SK-N-SH treated with all-trans-retinoic acid at 6 μM for 48 hours (cell line): Measurements from ENCODE around the gene GRM5.

Experiments
- ATAC-seq: fragments of 200-7000 bp; cut with Tn5 transposase; 3 replicates; pipeline ENCODE4 v1.9.1; 2020; ENCODE audit warnings: mild to moderate bottlenecking, moderate library complexity
- BACH2 ChIP-seq: fragments of 250-450 bp; sonication (Bioruptor Pico); IDR thresholded peaks from 2 replicates; pipeline ENCODE4 v1.9.0; 2021; ENCODE audit warnings: mild to moderate bottlenecking, borderline replicate concordance
- CREB5 ChIP-seq: fragments of 250-450 bp; sonication (Bioruptor Pico); IDR thresholded peaks from 2 replicates; pipeline ENCODE4 v1.5.1; 2020; ENCODE audit warnings: low read depth, mild to moderate bottlenecking, moderate library complexity
- CSDC2 ChIP-seq: fragments of 250-450 bp; sonication (Bioruptor Pico); IDR thresholded peaks from 2 replicates; pipeline ENCODE4 v1.5.0; 2020; ENCODE audit warnings: mild to moderate bottlenecking, moderate library complexity
- CSRNP3 ChIP-seq: fragments of 250-450 bp; sonication (Bioruptor Pico); IDR thresholded peaks from 2 replicates; pipeline ENCODE4 v1.5.1; 2021; ENCODE audit warnings: mild to moderate bottlenecking, moderate library complexity
- ISL1 ChIP-seq: fragments of 250-450 bp; sonication (Bioruptor Pico); IDR thresholded peaks from 2 replicates; pipeline ENCODE4 v2.1.2; 2022; ENCODE audit warnings: mild to moderate bottlenecking, moderate library complexity
- RARB ChIP-seq: fragments of 250-450 bp; sonication (Bioruptor Pico); IDR thresholded peaks from 2 replicates; pipeline ENCODE4 v1.8.0; 2021; ENCODE audit warnings: mild to moderate bottlenecking, moderate library complexity
- SNAI2 ChIP-seq: fragments of 250-450 bp; sonication (Bioruptor Pico); IDR thresholded peaks from 2 replicates; pipeline ENCODE4 v1.5.0; 2020; ENCODE audit warnings: mild to moderate bottlenecking, moderate library complexity
- TOX ChIP-seq: fragments of 250-450 bp; sonication (Bioruptor Pico); IDR thresholded peaks from 2 replicates; pipeline ENCODE4 v1.8.0; 2021; ENCODE audit warnings: mild to moderate bottlenecking, moderate library complexity, borderline replicate concordance
- ZC3H10 ChIP-seq: fragments of 250-450 bp; sonication (Bioruptor Pico); IDR thresholded peaks from 2 replicates; pipeline ENCODE4 v1.5.1; 2021; ENCODE audit warnings: mild to moderate bottlenecking, moderate library complexity
- ZFP3 ChIP-seq: fragments of 250-450 bp; sonication (Bioruptor Pico); IDR thresholded peaks from 2 replicates; pipeline ENCODE4 v1.5.0; 2020; ENCODE audit warnings: mild to moderate bottlenecking, moderate library complexity
- ZFP30 ChIP-seq: fragments of 450-650 bp; formaldehyde crosslinking; IDR thresholded peaks from 2 replicates; pipeline ENCODE4 v1.5.0; 2022; ENCODE audit warnings: mild to moderate bottlenecking, moderate library complexity
- ZNF565 ChIP-seq: fragments of 450-650 bp; formaldehyde crosslinking; conservative IDR thresholded peaks from 2 replicates; pipeline ENCODE4 v1.5.0; 2020; ENCODE audit warnings: low read depth, mild to moderate bottlenecking, moderate library complexity
- ZNF70 ChIP-seq: fragments of 450-650 bp; formaldehyde crosslinking; IDR thresholded peaks from 2 replicates; pipeline ENCODE4 v1.5.0; 2020; ENCODE audit warnings: mild to moderate bottlenecking, moderate library complexity
- ZNF8 ChIP-seq: fragments of 450-650 bp; formaldehyde crosslinking; IDR thresholded peaks from 2 replicates; pipeline ENCODE4 v1.5.0; 2020; ENCODE audit warnings: mild to moderate bottlenecking, moderate library complexity
- TF ChIP-seq, protein P1 (sequence below): fragments of 250-450 bp; sonication (Bioruptor Pico); IDR thresholded peaks from 2 replicates; pipeline ENCODE4 v1.8.0; 2020; ENCODE audit warnings: mild to moderate bottlenecking, moderate library complexity, borderline replicate concordance
- TF ChIP-seq, protein P2 (sequence below): fragments of 250-450 bp; sonication (Bioruptor Pico); IDR thresholded peaks from 2 replicates; pipeline ENCODE4 v1.5.0; 2020; ENCODE audit warnings: mild to moderate bottlenecking, moderate library complexity
- TF ChIP-seq, protein P3 (sequence below): fragments of 250-450 bp; sonication (Bioruptor Pico); IDR thresholded peaks from 2 replicates; pipeline ENCODE4 v1.8.0; 2021; ENCODE audit warnings: low read depth, mild to moderate bottlenecking, moderate library complexity, borderline replicate concordance

GRM5 gene

DNA sequence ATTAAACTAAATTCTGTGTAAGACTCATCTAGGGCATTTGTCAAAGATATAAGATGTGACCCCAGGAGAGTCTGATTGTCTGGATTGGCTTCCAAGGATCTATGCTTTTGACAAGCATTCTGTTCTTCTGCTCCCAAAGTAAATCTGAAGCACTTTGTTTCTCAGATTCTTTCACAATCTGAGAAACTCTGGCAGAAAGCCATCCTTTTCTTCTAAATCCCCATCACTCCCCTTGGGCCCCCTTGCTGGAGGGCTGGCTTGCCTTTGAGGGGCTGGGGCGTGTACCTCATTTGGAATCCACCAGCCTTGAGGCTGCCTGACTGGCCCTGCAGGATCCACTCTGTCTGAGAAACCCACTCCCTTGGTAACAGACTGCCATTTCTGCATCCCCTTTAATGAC is 554.8 kb downstream of the GRM5 start:
- TF ChIP-seq, protein P1, sequence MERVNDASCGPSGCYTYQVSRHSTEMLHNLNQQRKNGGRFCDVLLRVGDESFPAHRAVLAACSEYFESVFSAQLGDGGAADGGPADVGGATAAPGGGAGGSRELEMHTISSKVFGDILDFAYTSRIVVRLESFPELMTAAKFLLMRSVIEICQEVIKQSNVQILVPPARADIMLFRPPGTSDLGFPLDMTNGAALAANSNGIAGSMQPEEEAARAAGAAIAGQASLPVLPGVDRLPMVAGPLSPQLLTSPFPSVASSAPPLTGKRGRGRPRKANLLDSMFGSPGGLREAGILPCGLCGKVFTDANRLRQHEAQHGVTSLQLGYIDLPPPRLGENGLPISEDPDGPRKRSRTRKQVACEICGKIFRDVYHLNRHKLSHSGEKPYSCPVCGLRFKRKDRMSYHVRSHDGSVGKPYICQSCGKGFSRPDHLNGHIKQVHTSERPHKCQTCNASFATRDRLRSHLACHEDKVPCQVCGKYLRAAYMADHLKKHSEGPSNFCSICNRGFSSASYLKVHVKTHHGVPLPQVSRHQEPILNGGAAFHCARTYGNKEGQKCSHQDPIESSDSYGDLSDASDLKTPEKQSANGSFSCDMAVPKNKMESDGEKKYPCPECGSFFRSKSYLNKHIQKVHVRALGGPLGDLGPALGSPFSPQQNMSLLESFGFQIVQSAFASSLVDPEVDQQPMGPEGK: no peak
- TF ChIP-seq TOX (CRISPR knock-in tag): no peak
- no peak for TF ChIP-seq BACH2 (CRISPR knock-in tag)
- TF ChIP-seq ZFP3 (CRISPR knock-in tag): no peak
- TF ChIP-seq ZNF8 (CRISPR knock-in tag): no peak
- no peak for TF ChIP-seq SNAI2 (CRISPR knock-in tag)
- TF ChIP-seq, all 23 proteins: peak for 0

GRCh38 chr11:88508759-88509581 is 556.8 kb downstream of the GRM5 start:
- ATAC-seq: peak; percentile 47

More for the DNA sequence above, 554.8 kb downstream of the GRM5 start:
- ATAC-seq: no peak

DNA sequence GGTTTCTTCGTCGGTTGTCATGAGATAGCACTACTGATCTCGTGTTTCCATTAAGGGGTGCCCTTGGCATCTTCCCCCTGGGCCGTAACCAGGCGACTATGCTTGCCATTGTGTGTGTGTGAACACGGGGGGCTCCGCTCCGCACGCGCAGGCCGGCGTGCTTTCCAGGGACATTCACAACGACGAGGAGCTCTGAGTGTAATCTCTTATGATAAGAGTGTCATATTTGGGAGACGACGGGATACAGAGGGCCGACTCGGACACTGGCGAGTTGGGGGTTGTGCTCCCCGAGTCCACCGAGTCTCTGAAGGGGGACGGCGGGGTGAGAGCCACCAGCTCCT is 557.4 kb downstream of the GRM5 start:
- TF ChIP-seq, protein P2, sequence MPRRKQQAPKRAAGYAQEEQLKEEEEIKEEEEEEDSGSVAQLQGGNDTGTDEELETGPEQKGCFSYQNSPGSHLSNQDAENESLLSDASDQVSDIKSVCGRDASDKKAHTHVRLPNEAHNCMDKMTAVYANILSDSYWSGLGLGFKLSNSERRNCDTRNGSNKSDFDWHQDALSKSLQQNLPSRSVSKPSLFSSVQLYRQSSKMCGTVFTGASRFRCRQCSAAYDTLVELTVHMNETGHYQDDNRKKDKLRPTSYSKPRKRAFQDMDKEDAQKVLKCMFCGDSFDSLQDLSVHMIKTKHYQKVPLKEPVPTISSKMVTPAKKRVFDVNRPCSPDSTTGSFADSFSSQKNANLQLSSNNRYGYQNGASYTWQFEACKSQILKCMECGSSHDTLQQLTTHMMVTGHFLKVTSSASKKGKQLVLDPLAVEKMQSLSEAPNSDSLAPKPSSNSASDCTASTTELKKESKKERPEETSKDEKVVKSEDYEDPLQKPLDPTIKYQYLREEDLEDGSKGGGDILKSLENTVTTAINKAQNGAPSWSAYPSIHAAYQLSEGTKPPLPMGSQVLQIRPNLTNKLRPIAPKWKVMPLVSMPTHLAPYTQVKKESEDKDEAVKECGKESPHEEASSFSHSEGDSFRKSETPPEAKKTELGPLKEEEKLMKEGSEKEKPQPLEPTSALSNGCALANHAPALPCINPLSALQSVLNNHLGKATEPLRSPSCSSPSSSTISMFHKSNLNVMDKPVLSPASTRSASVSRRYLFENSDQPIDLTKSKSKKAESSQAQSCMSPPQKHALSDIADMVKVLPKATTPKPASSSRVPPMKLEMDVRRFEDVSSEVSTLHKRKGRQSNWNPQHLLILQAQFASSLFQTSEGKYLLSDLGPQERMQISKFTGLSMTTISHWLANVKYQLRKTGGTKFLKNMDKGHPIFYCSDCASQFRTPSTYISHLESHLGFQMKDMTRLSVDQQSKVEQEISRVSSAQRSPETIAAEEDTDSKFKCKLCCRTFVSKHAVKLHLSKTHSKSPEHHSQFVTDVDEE: no peak
- TF ChIP-seq TOX (CRISPR knock-in tag) (no peak), ISL1 (no peak), ZFP3 (CRISPR knock-in tag) (no peak), SNAI2 (CRISPR knock-in tag) (no peak), CREB5 (no peak), CSDC2 (no peak), ZFP30 (no peak)
- TF ChIP-seq, protein P1: no peak
- ATAC-seq: no peak

More at GRCh38 chr11:88508759-88509581, 556.8 kb downstream of the GRM5 start:
- TF ChIP-seq CSRNP3 (CRISPR knock-in tag) (no peak), BACH2 (CRISPR knock-in tag) (no peak), ZNF70 (CRISPR knock-in tag) (no peak), RARB (CRISPR knock-in tag) (no peak), ZNF8 (CRISPR knock-in tag) (no peak), CSDC2 (no peak), TOX (CRISPR knock-in tag) (no peak), ZC3H10 (CRISPR knock-in tag) (no peak), SNAI2 (CRISPR knock-in tag) (no peak), ISL1 (no peak), ZNF565 (CRISPR knock-in tag) (no peak), ZFP30 (no peak)
- TF ChIP-seq, protein P3, sequence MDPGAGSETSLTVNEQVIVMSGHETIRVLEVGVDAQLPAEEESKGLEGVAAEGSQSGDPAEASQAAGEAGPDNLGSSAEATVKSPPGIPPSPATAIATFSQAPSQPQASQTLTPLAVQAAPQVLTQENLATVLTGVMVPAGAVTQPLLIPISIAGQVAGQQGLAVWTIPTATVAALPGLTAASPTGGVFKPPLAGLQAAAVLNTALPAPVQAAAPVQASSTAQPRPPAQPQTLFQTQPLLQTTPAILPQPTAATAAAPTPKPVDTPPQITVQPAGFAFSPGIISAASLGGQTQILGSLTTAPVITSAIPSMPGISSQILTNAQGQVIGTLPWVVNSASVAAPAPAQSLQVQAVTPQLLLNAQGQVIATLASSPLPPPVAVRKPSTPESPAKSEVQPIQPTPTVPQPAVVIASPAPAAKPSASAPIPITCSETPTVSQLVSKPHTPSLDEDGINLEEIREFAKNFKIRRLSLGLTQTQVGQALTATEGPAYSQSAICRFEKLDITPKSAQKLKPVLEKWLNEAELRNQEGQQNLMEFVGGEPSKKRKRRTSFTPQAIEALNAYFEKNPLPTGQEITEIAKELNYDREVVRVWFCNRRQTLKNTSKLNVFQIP (CRISPR knock-in tag): no peak
- TF ChIP-seq, protein P2: no peak
